Left colon (tissue), 2 donors: ENCODE data around the gene PPDPF. TPM values are rescaled to one million over a fixed set of nuclear protein-coding genes. Genes with fewer than 3 reads are reported as not detected.

Experiments
- ATAC-seq: fragments of 200-7000 bp; cut with Tn5 transposase; one replicate; pipeline ENCODE4 v1.9.1; 2020; ENCODE audit warnings: mild to moderate bottlenecking, moderate library complexity
- DNase-seq, 2 donors: peaks; one replicate each; pipeline ENCODE4 v3.0.0-alpha.2; 2020
- intact Hi-C, 2 donors: fragments of 100-400 bp; cut with DNase I in 1 of 2; cut with micrococcal nuclease in 1 of 2; formaldehyde crosslinking; loops; one replicate each; pipeline versions ENCODE4 v1.11.2 to v1.14.0; 2022; cut with DNase I, micrococcal nuclease
- total RNA-seq, 2 donors: library from RNA; stranded (reverse); fragmentation: NEBNext Ultra II Directional; extraction: Animal tissue kit (Norgen Biotek cat#: 25700); gene quantifications; one replicate each; pipeline ENCODE4 v1.2.1, GENCODE V29; 2021
- donor health status: DM: no; HTN: no; CAD: no.
- donor health status: DM: yes; HTN: yes; CAD: no.

The PPDPF gene
- total RNA-seq, 2 donors from 2014 or later = 554 to 564 TPM

DNA sequence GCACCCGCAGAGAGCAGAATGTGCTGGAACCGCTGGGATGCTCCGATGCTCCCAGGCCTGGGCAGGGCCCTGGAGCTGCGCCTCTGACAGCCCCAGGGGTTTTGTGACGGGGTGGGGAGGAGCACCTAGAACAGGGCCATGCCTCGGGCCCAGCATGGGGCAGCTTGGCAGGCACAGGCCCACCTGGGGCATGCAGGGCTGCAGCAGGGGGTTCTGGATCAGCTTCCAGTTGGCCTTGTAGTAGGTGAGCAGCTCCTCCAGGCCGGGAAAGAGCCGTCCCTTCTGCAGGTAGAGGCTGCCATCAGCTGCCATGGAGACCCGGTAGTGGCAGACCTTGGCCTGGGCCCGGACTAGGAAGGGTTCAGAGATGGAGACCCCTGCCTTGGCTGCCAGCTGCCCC lies 22.6 kb downstream of the PPDPF start:
- intact Hi-C loops = no loop called here
- DNase-seq (peak in 1 of 2 donors; percentile 11), ATAC-seq (no peak)

- DNase-seq (no peak), ATAC-seq (no peak)
- intact Hi-C loops = no loop called here
Observed at GRCh38 chr20:63543733-63544132, 23.2 kb downstream of the PPDPF start.

DNA sequence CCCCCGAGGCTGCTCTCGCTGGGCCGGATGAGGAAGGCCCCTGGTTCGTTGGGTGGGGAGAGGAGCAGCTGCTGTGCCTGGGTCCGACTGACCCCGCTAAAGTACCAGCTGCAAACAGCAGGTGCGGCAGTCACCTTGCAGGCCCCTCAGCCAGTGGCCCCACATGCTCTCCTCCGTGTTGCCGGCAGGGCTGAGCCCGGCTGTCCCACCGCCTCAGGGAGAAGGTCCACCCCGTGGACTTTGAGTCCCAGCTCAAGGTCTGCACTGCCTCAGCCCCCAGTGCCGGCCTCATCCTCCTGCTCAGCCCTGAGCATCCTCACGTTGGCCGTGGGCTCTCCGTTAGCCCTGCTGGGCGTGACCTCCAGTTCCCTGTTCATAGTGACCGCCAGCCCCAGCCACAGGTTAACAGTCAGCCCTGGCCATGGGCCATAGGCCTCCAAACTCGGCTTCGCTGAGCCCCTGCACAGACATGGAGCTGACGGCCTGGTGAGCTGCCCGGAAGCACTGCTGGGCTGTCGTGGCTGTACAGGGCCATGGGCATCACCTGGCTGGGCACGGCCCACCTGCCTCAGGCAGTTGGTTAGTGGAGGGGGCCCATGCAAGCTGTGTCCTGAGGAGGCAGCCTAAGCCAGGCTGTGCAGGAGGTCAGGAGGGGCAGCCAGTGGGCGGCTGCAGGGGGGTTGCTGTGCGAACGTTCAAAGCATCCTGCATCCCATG lies 23.8 kb downstream of the PPDPF start:
- ATAC-seq (peak; percentile 14), DNase-seq (peak in 1 of 2 donors; percentile 38)
- intact Hi-C loops = no loop called here

- intact Hi-C loops = no loop called here
- peak; percentile 76 for ATAC-seq
- DNase-seq = peak; percentile 80 to 94
Observed at GRCh38 chr20:63544958-63545516, 24.5 kb downstream of the PPDPF start.

GRCh38 chr20:63545814-63546213 lies 25.2 kb downstream of the PPDPF start:
- ATAC-seq = peak; percentile 31
- peak in 1 of 2 donors; percentile 63 for DNase-seq
- intact Hi-C loops = no loop called here

DNA sequence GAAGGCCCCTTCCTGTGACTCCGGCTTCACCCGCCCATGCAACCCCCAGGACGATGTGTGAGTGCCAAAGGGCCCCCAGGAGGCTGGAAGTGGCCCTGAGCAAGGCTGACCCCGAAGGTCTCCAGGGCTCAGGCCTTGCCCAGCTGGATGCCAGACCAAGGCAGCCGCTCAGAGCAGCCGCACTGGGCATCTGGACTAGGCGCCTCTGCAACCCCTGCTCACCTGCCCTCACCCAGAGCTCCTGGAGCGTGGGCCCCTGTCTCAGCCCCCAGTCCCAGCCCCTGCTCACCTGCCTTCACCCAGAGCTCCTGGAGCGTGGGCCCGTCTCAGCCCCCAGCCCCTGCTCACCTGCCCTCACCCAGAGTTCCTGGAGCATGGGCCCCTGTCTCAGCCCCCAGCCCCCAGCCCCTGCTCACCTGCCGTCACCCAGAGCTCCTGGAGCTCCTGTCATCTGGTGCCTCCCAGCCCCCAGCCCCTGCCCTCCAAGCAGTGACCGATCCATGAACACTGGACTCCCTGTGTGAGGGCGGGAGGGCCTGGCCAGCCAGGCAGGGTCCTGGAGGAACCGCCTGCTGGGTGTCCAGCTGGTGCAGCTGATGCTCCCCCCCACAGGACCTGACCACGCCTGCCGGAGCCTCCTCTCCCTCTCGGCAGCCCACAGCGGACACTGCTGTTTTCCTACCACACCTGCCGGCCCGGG lies 25.8 kb downstream of the PPDPF start:
- peak in 1 of 2 donors; percentile 45 for DNase-seq
- no peak for ATAC-seq
- intact Hi-C loops = no loop called here

- ATAC-seq = no peak
- intact Hi-C loops = no loop called here
Observed at GRCh38 chr20:63546956-63547724, 26.6 kb downstream of the PPDPF start.

GRCh38 chr20:63547725-63548480 lies 27.3 kb downstream of the PPDPF start, which contains the start of gene SRMS:
Gene SRMS, minus strand, starts transcription at chr20:63547749. Its CDS starts 286 bp downstream, at chr20:63547463.
- ATAC-seq (peak; percentile 33), DNase-seq (peak in 1 of 2 donors; percentile 34)
- intact Hi-C loops = no loop called here

More at GRCh38 chr20:63546956-63547724, 26.6 kb downstream of the PPDPF start:
- DNase-seq = peak in 1 of 2 donors; percentile 14

DNA sequence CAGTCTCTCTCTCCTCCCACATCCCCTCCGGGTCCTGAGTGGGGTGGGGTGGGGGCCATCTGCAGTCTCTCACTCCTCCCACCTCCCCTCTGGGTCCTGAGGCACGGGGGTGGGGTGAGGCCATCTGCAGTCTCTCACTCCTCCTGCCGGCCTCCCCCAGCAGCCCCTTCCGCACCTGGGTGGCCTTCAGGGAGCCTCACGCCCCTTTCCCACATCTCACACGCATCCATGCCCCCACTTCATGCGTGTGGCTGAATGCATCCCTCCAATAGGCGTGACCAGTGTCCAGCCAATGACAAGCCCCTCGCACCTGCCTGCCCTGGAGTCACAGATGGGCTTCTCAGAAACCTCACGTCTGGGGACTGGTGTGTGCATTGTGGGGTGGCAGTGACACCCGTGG lies 28.0 kb downstream of the PPDPF start:
- no peak for DNase-seq
- ATAC-seq = no peak
- intact Hi-C loops = no loop called here

DNA sequence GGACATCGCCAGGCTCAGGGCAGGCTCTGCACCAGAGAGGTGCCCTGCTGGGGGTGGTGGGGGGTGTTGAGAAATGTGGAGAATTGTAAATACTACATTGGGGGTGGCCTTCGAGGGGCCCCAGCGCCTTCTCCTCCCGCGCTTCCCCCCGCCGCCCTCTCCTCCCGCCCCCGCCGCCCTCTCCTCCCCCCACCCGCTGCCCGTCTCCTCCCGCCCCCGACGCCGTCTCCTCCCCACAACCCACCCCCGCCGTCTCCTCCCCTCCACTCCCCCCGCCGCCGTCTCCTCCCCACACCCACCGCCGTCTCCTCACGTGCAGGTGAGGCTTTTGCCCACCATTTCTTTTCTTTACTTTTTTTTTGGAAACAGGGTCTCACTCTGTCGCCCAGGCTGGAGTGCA lies 28.5 kb downstream of the PPDPF start:
- intact Hi-C loops = no loop called here
- no peak for ATAC-seq
- no peak for DNase-seq

DNA sequence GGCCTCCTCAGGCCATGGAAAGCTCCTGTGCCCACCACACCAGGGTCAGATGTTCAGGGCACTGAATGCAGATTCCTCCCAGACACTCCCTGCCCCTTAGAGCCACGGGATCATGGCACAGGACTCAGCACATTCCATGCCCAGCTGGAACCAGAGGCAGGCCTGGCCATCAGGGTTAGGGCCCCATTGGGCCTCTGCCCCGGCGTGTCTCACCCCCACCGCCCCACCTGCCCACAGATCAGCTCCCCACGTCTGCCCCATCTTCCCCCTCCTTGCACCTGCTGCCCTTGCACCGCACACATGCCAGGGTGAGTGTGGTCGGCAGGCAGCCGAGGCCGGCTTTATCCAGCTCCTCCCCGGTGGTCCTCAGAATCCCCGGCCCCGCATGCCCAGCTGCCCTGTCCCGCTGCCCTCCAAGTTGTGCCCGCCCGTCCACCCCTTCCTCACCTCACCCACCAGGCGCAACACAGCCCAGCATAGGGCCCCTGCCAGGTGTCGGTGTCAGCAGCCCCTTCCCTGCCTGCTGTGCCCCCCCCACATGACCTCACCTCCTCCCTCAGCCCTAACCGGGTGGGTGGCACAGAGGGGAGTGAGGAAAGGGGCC lies 29.2 kb downstream of the PPDPF start:
- ATAC-seq = no peak
- no peak for DNase-seq
- intact Hi-C loops = loop anchor here in 1 of 2 donors (10.0 kb wide), 1 partner anchor 95 kb away; no protein-coding TSS in a partner anchor

GRCh38 chr20:63551068-63551467 lies 30.5 kb downstream of the PPDPF start:
- DNase-seq = no peak
- intact Hi-C loops = loop anchor here in 1 of 2 donors (10.0 kb wide), 1 partner anchor 94 kb away; no protein-coding TSS in a partner anchor
- no peak for ATAC-seq

DNA sequence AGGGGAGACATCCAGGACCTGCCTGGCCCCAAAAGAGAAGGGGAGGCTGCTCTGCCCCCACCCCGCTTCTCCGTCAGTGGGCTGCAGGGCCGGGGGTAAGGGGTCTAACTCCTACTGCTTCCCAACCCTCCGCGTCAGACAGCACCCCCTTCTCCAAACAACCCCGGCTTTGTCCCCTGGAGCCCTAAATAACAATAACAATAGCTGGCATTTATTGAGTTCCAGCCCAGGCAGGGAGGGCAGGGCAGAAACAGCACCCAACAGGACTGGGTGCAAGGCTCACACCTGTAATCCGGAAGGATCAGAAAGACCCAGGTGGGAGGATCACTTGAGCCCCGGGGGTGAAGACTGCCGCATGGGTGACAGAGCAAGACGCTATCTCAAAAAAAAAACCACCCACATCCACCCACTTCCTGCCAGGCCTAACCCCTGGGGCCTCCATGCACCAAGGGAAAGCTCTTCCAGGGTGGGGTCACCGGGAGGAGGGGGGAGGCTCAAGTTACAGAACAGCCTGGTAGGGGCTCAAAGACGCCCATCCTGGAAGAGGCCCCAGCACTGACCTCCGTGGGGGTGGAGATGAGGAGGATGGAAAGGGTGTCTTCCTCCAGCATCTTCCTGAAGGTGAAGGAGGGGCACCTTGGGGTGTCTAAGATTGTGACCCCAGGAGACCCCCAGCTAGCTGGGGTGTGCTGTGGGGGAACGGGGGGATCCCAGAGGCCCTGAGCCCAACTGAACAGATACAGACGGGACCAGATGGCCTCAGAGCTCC lies 32.1 kb downstream of the PPDPF start:
- ATAC-seq (no peak), DNase-seq (no peak)
- intact Hi-C loops = loop anchor here in 1 of 2 donors (10.0 kb wide), 1 partner anchor 92 kb away; no protein-coding TSS in a partner anchor

- intact Hi-C loops = loop anchor here in 1 of 2 donors (10.0 kb wide), 1 partner anchor 91 kb away; no protein-coding TSS in a partner anchor
- DNase-seq = peak; percentile 85 to 89
- peak; percentile 80 for ATAC-seq
Observed at GRCh38 chr20:63553251-63553932, 32.8 kb downstream of the PPDPF start.

- ATAC-seq (peak; percentile 50), DNase-seq (peak in 1 of 2 donors; percentile 69)
- intact Hi-C loops = loop anchor here in 1 of 2 donors (10.0 kb wide), 1 partner anchor 91 kb away; no protein-coding TSS in a partner anchor
Observed at GRCh38 chr20:63553933-63554290, 33.3 kb downstream of the PPDPF start, which contains the start of gene FNDC11. Gene FNDC11, plus strand, starts transcription at chr20:63554159. Its CDS starts 1,505 bp downstream, at chr20:63555664.
